Liver (tissue), 9 donors: ENCODE measurements around the gene SOX6. TPM values are rescaled to one million over a fixed set of nuclear protein-coding genes. Genes with fewer than 3 reads are reported as not detected.

Source experiments
- DNase-seq: peaks from one replicate; pipeline ENCODE4 v3.0.0-alpha.2; 2017; ENCODE audit warnings: low spot score
- H3K27ac ChIP-seq, 2 donors: one replicate each; pipeline ENCODE4 v1.7.0; 2013; ENCODE audit warnings: inconsistent platforms in 2 of 2, low read length in 2 of 2, control low read depth in 1 of 2, low read depth in 1 of 2, mild to moderate bottlenecking in 1 of 2
- H3K27me3 ChIP-seq, 4 donors: one replicate each; pipeline versions ENCODE4 v1.6.1 to v1.7.0; 2013; ENCODE audit warnings: low read length in 3 of 4, inconsistent platforms in 1 of 4, mild to moderate bottlenecking in 1 of 4, moderate library complexity in 1 of 4; ENCODE audit not compliant: control insufficient read depth in 4 of 4, insufficient read depth in 4 of 4
- H3K36me3 ChIP-seq, 4 donors: one replicate each; pipeline versions ENCODE4 v1.6.1 to v1.7.0; 2013; ENCODE audit warnings: low read length in 3 of 4, mild to moderate bottlenecking in 3 of 4, low read depth in 1 of 4, moderate library complexity in 1 of 4; ENCODE audit not compliant: control insufficient read depth in 4 of 4, insufficient read depth in 3 of 4
- H3K4me1 ChIP-seq, 4 donors: one replicate each; pipeline versions ENCODE4 v1.6.1 to v1.7.0; 2013; ENCODE audit warnings: low read length in 3 of 4, mild to moderate bottlenecking in 3 of 4, moderate library complexity in 1 of 4; ENCODE audit not compliant: control insufficient read depth in 4 of 4, insufficient read depth in 4 of 4
- H3K4me3 ChIP-seq, 3 donors: one replicate each; pipeline versions ENCODE4 v1.6.1 to v1.7.0; 2013; ENCODE audit warnings: low read length in 3 of 3, control low read depth in 1 of 3, low read depth in 1 of 3, mild to moderate bottlenecking in 1 of 3
- H3K9ac ChIP-seq, 2 donors: one replicate each; pipeline ENCODE4 v1.7.0; 2013; ENCODE audit warnings: low read length in 2 of 2, mild to moderate bottlenecking in 2 of 2, moderate library complexity in 2 of 2, control low read depth in 1 of 2, low read depth in 1 of 2
- H3K9me3 ChIP-seq, 4 donors: one replicate each; pipeline versions ENCODE4 v1.6.1 to v1.7.0; 2013; ENCODE audit warnings: low read length in 3 of 4; ENCODE audit not compliant: control insufficient read depth in 4 of 4
- ATF3 ChIP-seq: IDR thresholded peaks from 2 replicates; pipeline ENCODE4 v1.6.1; 2016; ENCODE audit warnings: antibody characterized with exemption
- CTCF ChIP-seq: fragments of 150-350 bp; IDR thresholded peaks from 2 replicates; pipeline ENCODE4 v1.5.1; 2017; ENCODE audit warnings: improper control_type of control experiment, low read depth, low read length; ENCODE audit not compliant: missing input control
- EGR1 ChIP-seq, 2 donors: IDR thresholded peaks; 2 replicates each; pipeline ENCODE4 v1.6.1; 2016 to 2018; ENCODE audit warnings: antibody characterized with exemption in 2 of 2, low read depth in 2 of 2
- FOXA2 ChIP-seq: IDR thresholded peaks from 2 replicates; pipeline ENCODE4 v1.6.1; 2016; ENCODE audit warnings: antibody characterized with exemption
- GABPA ChIP-seq, 2 donors: IDR thresholded peaks in 1 of 2; conservative IDR thresholded peaks in 1 of 2; 2 replicates each; pipeline ENCODE4 v1.6.1; 2016; ENCODE audit warnings: antibody characterized with exemption in 2 of 2, mild to moderate bottlenecking in 1 of 2, moderate library complexity in 1 of 2
- HNF4A ChIP-seq, 2 donors: conservative IDR thresholded peaks; 2 replicates each; pipeline ENCODE4 v1.6.1; 2016; ENCODE audit warnings: antibody characterized with exemption in 2 of 2, mild to moderate bottlenecking in 2 of 2
- HNF4G ChIP-seq: IDR thresholded peaks from 2 replicates; pipeline ENCODE4 v1.6.1; 2016; ENCODE audit warnings: antibody characterized with exemption
- JUND ChIP-seq, 2 donors: IDR thresholded peaks; 2 replicates each; pipeline ENCODE4 v1.6.1; 2016; ENCODE audit warnings: antibody characterized with exemption in 2 of 2
- MAX ChIP-seq: IDR thresholded peaks from 2 replicates; pipeline ENCODE4 v1.6.1; 2016; ENCODE audit warnings: antibody characterized with exemption
- NR2F2 ChIP-seq: IDR thresholded peaks from 2 replicates; pipeline ENCODE4 v1.6.1; 2016; ENCODE audit warnings: antibody characterized with exemption
- RAD21 ChIP-seq, 2 donors: IDR thresholded peaks; 2 replicates each; pipeline ENCODE4 v1.6.1; 2016; ENCODE audit warnings: antibody characterized with exemption in 2 of 2, mild to moderate bottlenecking in 2 of 2
- SP1 ChIP-seq: IDR thresholded peaks from 2 replicates; pipeline ENCODE4 v1.6.1; 2018; ENCODE audit warnings: antibody characterized with exemption, mild to moderate bottlenecking
- TAF1 ChIP-seq: conservative IDR thresholded peaks from 2 replicates; pipeline ENCODE4 v1.6.1; 2016; ENCODE audit warnings: antibody characterized with exemption, mild to moderate bottlenecking
- YY1 ChIP-seq: IDR thresholded peaks from 2 replicates; pipeline ENCODE4 v1.6.1; 2016; ENCODE audit warnings: antibody characterized with exemption, mild to moderate bottlenecking
- ZBTB33 ChIP-seq: IDR thresholded peaks from 2 replicates; pipeline ENCODE4 v1.6.1; 2016; ENCODE audit warnings: antibody characterized with exemption
- WGBS: extraction: QIAGEN DNeasy Blood & Tissue Kit; methylation state at CpG from one replicate; pipeline ENCODE4 v1.1.7; 2013; 5-methylcytosine and 5-hydroxymethylcytosine counted together
- polyA plus RNA-seq, 2 donors: library from polyadenylated mRNA; stranded (reverse) in 1 of 2; unstranded in 1 of 2; fragments of 200-250 nt in 1 of 2; fragments of >200 nt in 1 of 2; fragmentation: Nextera tagmentation in 1 of 2; extraction: Ambion mirVana in 1 of 2; gene quantifications; one replicate each; pipeline versions ENCODE4 v1.2.1 to v1.2.3, GENCODE V29; 2013 to 2015
- total RNA-seq, 2 donors: library from RNA; depleted of rRNA; stranded (reverse); fragments of >200 nt; gene quantifications; one replicate each; pipeline ENCODE4 v1.2.3, GENCODE V29; 2014
- donor health status: healthy.
- donor health status: healthy.
- donor health status: healthy.
- donor health status: healthy.
- donor health status: healthy.

Gene SOX6
- total and polyA plus RNA-seq, 4 donors, result 2.4 to 111 (median 14.8) TPM

- Histone ChIP-seq H3K4me3 (no peak overlapping the region), H3K9me3 (no peaks in the 10 kb centered on the region), H3K36me3 (no peaks in the 10 kb centered on the region), H3K9ac (no peak overlapping the region), H3K4me1 (peaks cover 0 to 4% (median 0%) of the 10 kb centered on the region in 4 donors), H3K27me3 (no peaks in the 10 kb centered on the region), H3K27ac (no peak overlapping the region)
- TF ChIP-seq ZBTB33 (no peak), GABPA (IDR thresholded peaks at IDR 0.05 in 1 of 2, conservative IDR thresholded peaks at IDR 0.05 in 1 of 2) (no peak), HNF4A (conservative IDR thresholded peaks at IDR 0.05) (no peak), YY1 (no peak), FOXA2 (no peak), ATF3 (no peak), TAF1 (no peak), SP1 (no peak), MAX (no peak), JUND (IDR thresholded peaks at IDR 0.05) (no peak), CTCF (no peak), RAD21 (IDR thresholded peaks at IDR 0.05) (no peak), HNF4G (no peak), NR2F2 (no peak)
- WGBS, result 88% methylated on average over 3 of the region's 3 CpGs
- no peak for DNase-seq
These were observed 139.5 kb downstream of the SOX6 start for GRCh38 chr11:16216831-16217230.

- Histone ChIP-seq H3K27me3 (no peaks in the 10 kb centered on the region), H3K27ac (no peak overlapping the region), H3K36me3 (no peaks in the 10 kb centered on the region), H3K9ac (no peak overlapping the region), H3K4me3 (no peak overlapping the region), H3K9me3 (no peaks in the 10 kb centered on the region), H3K4me1 (no peaks in the 10 kb centered on the region)
- TF ChIP-seq ZBTB33 (no peak), EGR1 (IDR thresholded peaks at IDR 0.05; ENCODE audit: low read depth in 2 of 2) (no peak), MAX (no peak)
- DNase-seq, result no peak
- WGBS, result 91% methylated on average over 1 of the region's 1 CpG
These were observed 141.0 kb downstream of the SOX6 start for GRCh38 chr11:16215352-16215751.
